Type B pancreatic cell (in vitro differentiated cells): ENCODE results near the gene EFNA5. TPM values are rescaled to one million over a fixed set of nuclear protein-coding genes. Genes with fewer than 3 reads are reported as not detected.
A peak's percentile ranks its signal among the peaks of the same experiment; 100 is the strongest.

Experiments
- DNase-seq: peaks from one replicate; pipeline ENCODE4 v3.0.0; 2021; ENCODE audit warnings: mixed read lengths; ENCODE audit not compliant: unreplicated experiment; ENCODE audit errors: extremely low spot score
- H3K27ac Mint-ChIP-seq: 2 replicates; pipeline ENCODE4 v1.8.0; 2021; ENCODE audit warnings: mild to moderate bottlenecking, mixed read lengths
- H3K27me3 Mint-ChIP-seq: 2 replicates; pipeline ENCODE4 v1.8.0; 2021; ENCODE audit warnings: mixed read lengths
- H3K36me3 Mint-ChIP-seq: 2 replicates; pipeline ENCODE4 v1.8.0; 2021; ENCODE audit warnings: mixed read lengths
- H3K4me1 Mint-ChIP-seq: one replicate; pipeline ENCODE4 v1.8.0; 2021; ENCODE audit warnings: mixed read lengths; ENCODE audit not compliant: unreplicated experiment
- H3K4me3 Mint-ChIP-seq: 2 replicates; pipeline ENCODE4 v1.8.0; 2021; ENCODE audit warnings: mild to moderate bottlenecking, mixed read lengths
- H3K9me3 Mint-ChIP-seq: 2 replicates; pipeline ENCODE4 v1.8.0; 2021; ENCODE audit warnings: mixed read lengths
- total RNA-seq: library from RNA; stranded (reverse); gene quantifications from 2 replicates; pipeline ENCODE4 v1.2.1, GENCODE V29; 2021; ENCODE audit warnings: low replicate concordance
- TF ChIP-seq, protein P1 (sequence below): fragments of 200-600 bp; sonication (generic); conservative IDR thresholded peaks from 2 replicates; pipeline ENCODE4 v1.5.0; 2021; ENCODE audit warnings: antibody characterized with exemption, mild to moderate bottlenecking

Gene EFNA5
- total RNA-seq, 1 donor from 2014 or later, result 65.0 TPM

GRCh38 chr5:107563959-107564544 is 106.7 kb downstream of the EFNA5 start:
- H3K4me3 Mint-ChIP-seq, result no peak overlapping the region
- TF ChIP-seq, protein P1, sequence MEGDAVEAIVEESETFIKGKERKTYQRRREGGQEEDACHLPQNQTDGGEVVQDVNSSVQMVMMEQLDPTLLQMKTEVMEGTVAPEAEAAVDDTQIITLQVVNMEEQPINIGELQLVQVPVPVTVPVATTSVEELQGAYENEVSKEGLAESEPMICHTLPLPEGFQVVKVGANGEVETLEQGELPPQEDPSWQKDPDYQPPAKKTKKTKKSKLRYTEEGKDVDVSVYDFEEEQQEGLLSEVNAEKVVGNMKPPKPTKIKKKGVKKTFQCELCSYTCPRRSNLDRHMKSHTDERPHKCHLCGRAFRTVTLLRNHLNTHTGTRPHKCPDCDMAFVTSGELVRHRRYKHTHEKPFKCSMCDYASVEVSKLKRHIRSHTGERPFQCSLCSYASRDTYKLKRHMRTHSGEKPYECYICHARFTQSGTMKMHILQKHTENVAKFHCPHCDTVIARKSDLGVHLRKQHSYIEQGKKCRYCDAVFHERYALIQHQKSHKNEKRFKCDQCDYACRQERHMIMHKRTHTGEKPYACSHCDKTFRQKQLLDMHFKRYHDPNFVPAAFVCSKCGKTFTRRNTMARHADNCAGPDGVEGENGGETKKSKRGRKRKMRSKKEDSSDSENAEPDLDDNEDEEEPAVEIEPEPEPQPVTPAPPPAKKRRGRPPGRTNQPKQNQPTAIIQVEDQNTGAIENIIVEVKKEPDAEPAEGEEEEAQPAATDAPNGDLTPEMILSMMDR, result no peak
- peaks cover 53% of the 10 kb centered on the region for H3K4me1 Mint-ChIP-seq
- peaks cover 3% of the 10 kb centered on the region for H3K36me3 Mint-ChIP-seq
- no peak overlapping the region for H3K27ac Mint-ChIP-seq
- DNase-seq, result no peak
- H3K9me3 Mint-ChIP-seq, result peaks cover 10% of the 10 kb centered on the region
- no peaks in the 10 kb centered on the region for H3K27me3 Mint-ChIP-seq

GRCh38 chr5:107560377-107560776 is 110.4 kb downstream of the EFNA5 start:
- no peak for DNase-seq
- H3K4me3 Mint-ChIP-seq, result no peak overlapping the region
- TF ChIP-seq, protein P1, result no peak
- peaks cover 10% of the 10 kb centered on the region for H3K9me3 Mint-ChIP-seq
- peaks cover 3% of the 10 kb centered on the region for H3K36me3 Mint-ChIP-seq
- peaks cover 46% of the 10 kb centered on the region for H3K4me1 Mint-ChIP-seq
- peaks cover 5% of the 10 kb centered on the region for H3K27me3 Mint-ChIP-seq
- no peak overlapping the region for H3K27ac Mint-ChIP-seq

- DNase-seq, result no peak
- no peak overlapping the region for H3K27ac Mint-ChIP-seq
- peaks cover 10% of the 10 kb centered on the region for H3K9me3 Mint-ChIP-seq
- peaks cover 3% of the 10 kb centered on the region for H3K36me3 Mint-ChIP-seq
- H3K4me1 Mint-ChIP-seq, result peaks cover 40% of the 10 kb centered on the region
- TF ChIP-seq, protein P1, result no peak
- H3K4me3 Mint-ChIP-seq, result no peak overlapping the region
- peaks cover 5% of the 10 kb centered on the region for H3K27me3 Mint-ChIP-seq
These were observed 111.8 kb downstream of the EFNA5 start for GRCh38 chr5:107558823-107559375.

- Mint-ChIP-seq H3K27ac (peak overlapping the region; percentile 27), H3K4me3 (peak overlapping the region; percentile 8), H3K9me3 (peaks cover 3% of the 10 kb centered on the region), H3K4me1 (peaks cover 43% of the 10 kb centered on the region), H3K36me3 (no peaks in the 10 kb centered on the region), H3K27me3 (peaks cover 5% of the 10 kb centered on the region)
- TF ChIP-seq, protein P1, result no peak
- DNase-seq, result no peak
These were observed 113.6 kb downstream of the EFNA5 start for GRCh38 chr5:107557051-107557658.

- peaks cover 41% of the 10 kb centered on the region for H3K4me1 Mint-ChIP-seq
- peak overlapping the region; percentile 27 for H3K27ac Mint-ChIP-seq
- H3K4me3 Mint-ChIP-seq, result no peak overlapping the region
- H3K36me3 Mint-ChIP-seq, result no peaks in the 10 kb centered on the region
- TF ChIP-seq, protein P1, result no peak
- peaks cover 5% of the 10 kb centered on the region for H3K27me3 Mint-ChIP-seq
- no peak for DNase-seq
- H3K9me3 Mint-ChIP-seq, result no peaks in the 10 kb centered on the region
These were observed 114.2 kb downstream of the EFNA5 start for GRCh38 chr5:107556575-107556974.
